Activated naive CD8-positive, alpha-beta T cell treated with anti-CD3 and anti-CD28 coated beads, Interleukin-2, amount 10 ng/mL, durations not matched to agents 7 days and 5 days (primary cell): ENCODE results near the gene FBXO34. TPM values are rescaled to one million over a fixed set of nuclear protein-coding genes. Genes with fewer than 3 reads are reported as not detected.
A peak's percentile ranks its signal among the peaks of the same experiment; 100 is the strongest.
"Not testable (repeated sequence)": the region's sequence is repeated elsewhere in the genome, so short reads cannot be mapped to it uniquely, and the experiment has no call there.

ENCODE experiments used
- ATAC-seq: fragments of 150-1000 bp; cut with Tn5 transposase; one replicate; pipeline ENCODE4 v1.10.0; 2021; ENCODE audit warnings: low read depth, moderate library complexity
- POLR2A ChIA-PET: fragments of 350-600 bp; sonication (Branson Sonifier 250); formaldehyde crosslinking; loops from one replicate; lab custom pipeline; 2021; ENCODE audit warnings: antibody characterized with exemption; lab: Charles Lee
- DNase-seq: peaks from one replicate; pipeline ENCODE4 v3.0.0; 2021
- H3K27ac Mint-ChIP-seq: one replicate; pipeline ENCODE4 v1.8.0; 2022; ENCODE audit warnings: mild to moderate bottlenecking, mixed read lengths
- H3K27me3 Mint-ChIP-seq: one replicate; pipeline ENCODE4 v1.8.0; 2022; ENCODE audit warnings: mild to moderate bottlenecking, moderate library complexity, mixed read lengths
- H3K36me3 Mint-ChIP-seq: one replicate; pipeline ENCODE4 v1.8.0; 2021; ENCODE audit warnings: mild to moderate bottlenecking, mixed read lengths
- H3K4me1 Mint-ChIP-seq: one replicate; pipeline ENCODE4 v1.8.0; 2021; ENCODE audit warnings: mixed read lengths
- H3K4me3 Mint-ChIP-seq: one replicate; pipeline ENCODE4 v1.8.0; 2022; ENCODE audit warnings: mild to moderate bottlenecking, moderate library complexity, mixed read lengths
- H3K9me3 Mint-ChIP-seq: one replicate; pipeline ENCODE4 v1.8.0; 2021; ENCODE audit warnings: mixed read lengths
- total RNA-seq, 2 experiments: library from RNA; stranded (reverse); gene quantifications; one replicate each; pipeline ENCODE4 v1.2.3, GENCODE V29; 2021

The FBXO34 gene
- total RNA-seq, 2 experiments from 2014 or later, result 26.1 to 27.0 TPM

GRCh38 chr14:55328317-55328716 is 57.1 kb downstream of the FBXO34 start:
- ATAC-seq (no peak), DNase-seq (no peak)
- Mint-ChIP-seq H3K9me3 (no peaks in the 10 kb centered on the region), H3K27me3 (no peaks in the 10 kb centered on the region), H3K4me1 (peaks cover 23% of the 10 kb centered on the region), H3K4me3 (no peak overlapping the region), H3K27ac (no peak overlapping the region), H3K36me3 (peaks cover 3% of the 10 kb centered on the region)
- POLR2A ChIA-PET, result interaction anchor here (0.6 kb wide), 1 partner anchor 331 kb away, joined by 4 read pairs; no protein-coding TSS in a partner anchor

- POLR2A ChIA-PET, result no interaction called here
- H3K4me1 Mint-ChIP-seq, result peaks cover 41% of the 10 kb centered on the region
- no peaks in the 10 kb centered on the region for H3K27me3 Mint-ChIP-seq
- no peak for ATAC-seq
- no peak overlapping the region for H3K4me3 Mint-ChIP-seq
- H3K9me3 Mint-ChIP-seq, result no peaks in the 10 kb centered on the region
- DNase-seq, result no peak
- peaks cover 4% of the 10 kb centered on the region for H3K36me3 Mint-ChIP-seq
- H3K27ac Mint-ChIP-seq, result no peak overlapping the region
Measured at GRCh38 chr14:55329999-55330710, 58.9 kb downstream of the FBXO34 start.

GRCh38 chr14:55332654-55333570 is 61.7 kb downstream of the FBXO34 start:
- Mint-ChIP-seq H3K4me3 (peak overlapping the region; percentile 83), H3K9me3 (no peaks in the 10 kb centered on the region), H3K27ac (peak overlapping the region; percentile 91), H3K4me1 (peaks cover 43% of the 10 kb centered on the region), H3K36me3 (peaks cover 6% of the 10 kb centered on the region), H3K27me3 (no peaks in the 10 kb centered on the region)
- ATAC-seq (peak; percentile 72), DNase-seq (peak; percentile 35)
- POLR2A ChIA-PET, result interaction anchor here (1.5 to 2.3 kb wide), 2 partner anchors 22 to 61 kb away, joined by 6 to 11 read pairs; partner anchors contain the start of gene FBXO34

- Mint-ChIP-seq H3K9me3 (no peaks in the 10 kb centered on the region), H3K36me3 (peaks cover 6% of the 10 kb centered on the region), H3K4me3 (peak overlapping the region; percentile 57), H3K27ac (peak overlapping the region; percentile 81), H3K27me3 (no peaks in the 10 kb centered on the region), H3K4me1 (peaks cover 46% of the 10 kb centered on the region)
- DNase-seq, result no peak
- POLR2A ChIA-PET, result interaction anchor here (1.5 to 2.3 kb wide), 2 partner anchors 21 to 62 kb away, joined by 6 to 11 read pairs; partner anchors contain the start of gene FBXO34
- ATAC-seq, result peak; percentile 61
Measured at GRCh38 chr14:55333711-55334485, 62.7 kb downstream of the FBXO34 start.

- Mint-ChIP-seq H3K9me3 (no peaks in the 10 kb centered on the region), H3K27ac (peak overlapping the region; percentile 6), H3K4me3 (peak overlapping the region; percentile 6), H3K27me3 (no peaks in the 10 kb centered on the region), H3K4me1 (peaks cover 52% of the 10 kb centered on the region), H3K36me3 (peaks cover 6% of the 10 kb centered on the region)
- POLR2A ChIA-PET, result no interaction called here
- DNase-seq, result no peak
- peak; percentile 38 for ATAC-seq
Measured at GRCh38 chr14:55336162-55336561, 64.9 kb downstream of the FBXO34 start.

- Mint-ChIP-seq H3K27ac (no peak overlapping the region), H3K9me3 (no peaks in the 10 kb centered on the region), H3K36me3 (peaks cover 6% of the 10 kb centered on the region), H3K4me3 (no peak overlapping the region), H3K4me1 (peaks cover 53% of the 10 kb centered on the region), H3K27me3 (no peaks in the 10 kb centered on the region)
- DNase-seq (no peak), ATAC-seq (no peak)
- POLR2A ChIA-PET, result no interaction called here
Measured at GRCh38 chr14:55336691-55337090, 65.5 kb downstream of the FBXO34 start.

- Mint-ChIP-seq H3K9me3 (no peaks in the 10 kb centered on the region), H3K4me3 (no peak overlapping the region), H3K27me3 (no peaks in the 10 kb centered on the region), H3K27ac (no peak overlapping the region), H3K36me3 (peaks cover 2% of the 10 kb centered on the region), H3K4me1 (peaks cover 28% of the 10 kb centered on the region)
- ATAC-seq (no peak), DNase-seq (no peak)
- POLR2A ChIA-PET, result no interaction called here
Measured at GRCh38 chr14:55339770-55340169, 68.5 kb downstream of the FBXO34 start.

- Mint-ChIP-seq H3K4me1 (peaks cover 27% of the 10 kb centered on the region), H3K4me3 (no peak overlapping the region), H3K27ac (no peak overlapping the region), H3K9me3 (no peaks in the 10 kb centered on the region), H3K27me3 (no peaks in the 10 kb centered on the region), H3K36me3 (peaks cover 6% of the 10 kb centered on the region)
- no peak for ATAC-seq
- DNase-seq, result no peak
- POLR2A ChIA-PET, result no interaction called here
Measured at GRCh38 chr14:55340482-55340881, 69.3 kb downstream of the FBXO34 start.

GRCh38 chr14:55341781-55342180 is 70.6 kb downstream of the FBXO34 start:
- H3K27ac Mint-ChIP-seq, result no peak overlapping the region
- peaks cover 20% of the 10 kb centered on the region for H3K4me1 Mint-ChIP-seq
- no peak overlapping the region for H3K4me3 Mint-ChIP-seq
- POLR2A ChIA-PET, result no interaction called here
- no peaks in the 10 kb centered on the region for H3K27me3 Mint-ChIP-seq
- no peaks in the 10 kb centered on the region for H3K9me3 Mint-ChIP-seq
- DNase-seq (no peak), ATAC-seq (no peak)
- peaks cover 9% of the 10 kb centered on the region for H3K36me3 Mint-ChIP-seq

- H3K4me3 Mint-ChIP-seq, H3K27me3 Mint-ChIP-seq, H3K36me3 Mint-ChIP-seq, POLR2A ChIA-PET, DNase-seq, H3K9me3 Mint-ChIP-seq, ATAC-seq, H3K27ac Mint-ChIP-seq: not testable (repeated sequence)
- peaks cover 18% of the 10 kb centered on the region for H3K4me1 Mint-ChIP-seq
Measured at GRCh38 chr14:55344582-55345163, 73.5 kb downstream of the FBXO34 start.

GRCh38 chr14:55347040-55347439 is 75.8 kb downstream of the FBXO34 start:
- no peak overlapping the region for H3K27ac Mint-ChIP-seq
- H3K9me3 Mint-ChIP-seq, result no peaks in the 10 kb centered on the region
- H3K4me3 Mint-ChIP-seq, result no peak overlapping the region
- POLR2A ChIA-PET, result no interaction called here
- no peaks in the 10 kb centered on the region for H3K27me3 Mint-ChIP-seq
- no peak for ATAC-seq
- peaks cover 10% of the 10 kb centered on the region for H3K4me1 Mint-ChIP-seq
- peaks cover 11% of the 10 kb centered on the region for H3K36me3 Mint-ChIP-seq
- DNase-seq, result no peak

GRCh38 chr14:55347748-55348147 is 76.5 kb downstream of the FBXO34 start:
- ATAC-seq (no peak), DNase-seq (no peak)
- no peak overlapping the region for H3K27ac Mint-ChIP-seq
- POLR2A ChIA-PET, result no interaction called here
- no peaks in the 10 kb centered on the region for H3K9me3 Mint-ChIP-seq
- H3K36me3 Mint-ChIP-seq, result peaks cover 11% of the 10 kb centered on the region
- H3K27me3 Mint-ChIP-seq, result no peaks in the 10 kb centered on the region
- no peak overlapping the region for H3K4me3 Mint-ChIP-seq
- peaks cover 10% of the 10 kb centered on the region for H3K4me1 Mint-ChIP-seq
